GM23248 (cell line): ENCODE data around the gene TNFRSF11A. TPM values are rescaled to one million over a fixed set of nuclear protein-coding genes. Genes with fewer than 3 reads are reported as not detected.

ENCODE experiments used
- DNase-seq: peaks from one replicate; pipeline ENCODE4 v3.0.0-alpha.2; 2015
- H2AFZ ChIP-seq: fragments of 200-600 bp; sonication (generic); 2 replicates; pipeline ENCODE4 v1.6.1; 2016; ENCODE audit warnings: antibody characterized with exemption
- H3F3A ChIP-seq: fragments of 200-600 bp; sonication (generic); 2 replicates; pipeline ENCODE4 v1.6.1; 2016; ENCODE audit warnings: mild to moderate bottlenecking, antibody characterized with exemption, mixed run types; ENCODE audit not compliant: insufficient read depth
- H3K27ac ChIP-seq: fragments of 200-600 bp; sonication (generic); 2 replicates; pipeline ENCODE4 v1.5.1; 2016; ENCODE audit warnings: mild to moderate bottlenecking
- H3K27me3 ChIP-seq: fragments of 200-600 bp; sonication (generic); replicated peaks from 2 replicates; pipeline ENCODE4 v1.6.1; 2016; ENCODE audit warnings: mild to moderate bottlenecking; ENCODE audit not compliant: insufficient read depth
- H3K36me3 ChIP-seq: fragments of 200-600 bp; sonication (generic); 2 replicates; pipeline ENCODE4 v1.6.1; 2016; ENCODE audit warnings: low read depth, mild to moderate bottlenecking
- H3K4me1 ChIP-seq: fragments of 200-600 bp; sonication (generic); 2 replicates; pipeline ENCODE4 v1.6.1; 2016; ENCODE audit warnings: mild to moderate bottlenecking; ENCODE audit not compliant: insufficient read depth
- H3K4me2 ChIP-seq: fragments of 200-600 bp; sonication (generic); one replicate; pipeline ENCODE4 v1.6.1; 2016; ENCODE audit warnings: mild to moderate bottlenecking; ENCODE audit not compliant: unreplicated experiment
- H3K4me3 ChIP-seq: fragments of 200-600 bp; sonication (generic); 2 replicates; pipeline ENCODE4 v1.5.1; 2016; ENCODE audit warnings: mild to moderate bottlenecking
- H3K79me2 ChIP-seq: fragments of 200-600 bp; sonication (generic); 2 replicates; pipeline ENCODE4 v1.6.1; 2016; ENCODE audit warnings: mild to moderate bottlenecking; ENCODE audit not compliant: insufficient read depth
- H3K9ac ChIP-seq: fragments of 200-600 bp; sonication (generic); 2 replicates; pipeline ENCODE4 v1.6.1; 2016; ENCODE audit warnings: mild to moderate bottlenecking
- H3K9me2 ChIP-seq: fragments of 200-600 bp; sonication (generic); 2 replicates; pipeline ENCODE4 v1.6.1; 2016; ENCODE audit warnings: mixed run types, mild to moderate bottlenecking, moderate library complexity; ENCODE audit not compliant: insufficient read depth
- H3K9me3 ChIP-seq: fragments of 200-600 bp; sonication (generic); one replicate; pipeline ENCODE4 v1.6.1; 2017; ENCODE audit warnings: low read depth
- H4K20me1 ChIP-seq: fragments of 200-600 bp; sonication (generic); 2 replicates; pipeline ENCODE4 v1.6.0; 2016; ENCODE audit not compliant: insufficient read depth
- EZH2 ChIP-seq: fragments of 200-600 bp; sonication (generic); IDR thresholded peaks from 2 replicates; pipeline ENCODE4 v1.6.1; 2018; ENCODE audit warnings: antibody characterized with exemption, mild to moderate bottlenecking; ENCODE audit not compliant: insufficient read depth, poor library complexity, severe bottlenecking
- EZH2phosphoT487 ChIP-seq: fragments of 200-600 bp; sonication (generic); IDR thresholded peaks from 2 replicates; pipeline ENCODE4 v1.6.1; 2018; ENCODE audit warnings: antibody characterized with exemption, moderate library complexity, mild to moderate bottlenecking, low read depth; ENCODE audit not compliant: insufficient read depth
- WGBS, 2 experiments: methylation state at CpG; one replicate each; pipeline ENCODE4 v1.1.6; 2015 to 2017; ENCODE audit warnings: low lambda C conversion rate in 2 of 2, low coverage in 1 of 2; ENCODE audit errors: missing lambda C conversion rate in 2 of 2; 5-methylcytosine and 5-hydroxymethylcytosine counted together
- in situ Hi-C: fragments of 300-500 bp; cut with MboI; formaldehyde crosslinking; loops from 2 replicates; pipeline ENCODE4 v1.15.0; 2020
- polyA plus RNA-seq: library from polyadenylated mRNA; unstranded; fragments of >200 nt; fragmentation: Nextera tagmentation; extraction: Ambion mirVana; gene quantifications from 2 replicates; pipeline ENCODE4 v1.2.1, GENCODE V29; 2016
- total RNA-seq: library from RNA; depleted of rRNA; stranded (reverse); fragments of >200 nt; shearing (Covaris generic); gene quantifications from 2 replicates; pipeline ENCODE4 v1.2.3, GENCODE V29; 2014

Gene TNFRSF11A
- total and polyA plus RNA-seq, 2 experiments from 2014 or later = 0.09 to 0.22 TPM

DNA sequence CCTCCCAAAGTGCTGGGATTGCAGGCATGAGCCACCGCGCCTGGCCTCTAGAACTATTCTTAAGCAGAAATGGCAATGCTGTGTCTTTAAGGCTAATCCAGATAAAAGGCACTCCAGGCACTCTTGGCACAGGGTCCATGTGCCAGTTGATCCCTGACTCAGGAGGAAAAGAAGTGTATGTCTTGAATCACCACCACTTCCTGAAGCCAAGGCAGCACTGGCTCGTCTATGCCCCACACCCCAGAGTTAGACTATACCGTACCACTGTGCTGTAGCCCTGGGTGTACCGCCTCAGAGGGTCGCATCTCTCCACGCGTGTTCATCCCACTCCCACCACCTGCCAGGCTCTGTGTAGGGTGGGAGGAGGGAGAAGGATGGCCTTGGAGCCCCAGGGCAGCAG, 9.0 kb downstream of the TNFRSF11A start:
- TF ChIP-seq EZH2phosphoT487 (no peak), EZH2 (no peak)
- peak; percentile 79 for DNase-seq
- Histone ChIP-seq H3K27ac (no peak overlapping the region), H3K4me1 (peaks cover 16% of the 10 kb centered on the region), H3K4me3 (no peak overlapping the region), H2AFZ (no peak overlapping the region), H3K27me3 (no peaks in the 10 kb centered on the region), H4K20me1 (no peaks in the 10 kb centered on the region), H3K36me3 (no peaks in the 10 kb centered on the region), H3K9me2 (no peaks in the 10 kb centered on the region), H3K9ac (no peak overlapping the region), H3K79me2 (no peaks in the 10 kb centered on the region), H3K9me3 (no peaks in the 10 kb centered on the region), H3F3A (peaks cover 4% of the 10 kb centered on the region; the same call in 1 of the 2 replicates), H3K4me2 (no peak overlapping the region)
- in situ Hi-C loops = no loop called here
- 80 to 81% methylated on average over 8 of the region's 8 CpGs for WGBS, 2 experiments

DNA sequence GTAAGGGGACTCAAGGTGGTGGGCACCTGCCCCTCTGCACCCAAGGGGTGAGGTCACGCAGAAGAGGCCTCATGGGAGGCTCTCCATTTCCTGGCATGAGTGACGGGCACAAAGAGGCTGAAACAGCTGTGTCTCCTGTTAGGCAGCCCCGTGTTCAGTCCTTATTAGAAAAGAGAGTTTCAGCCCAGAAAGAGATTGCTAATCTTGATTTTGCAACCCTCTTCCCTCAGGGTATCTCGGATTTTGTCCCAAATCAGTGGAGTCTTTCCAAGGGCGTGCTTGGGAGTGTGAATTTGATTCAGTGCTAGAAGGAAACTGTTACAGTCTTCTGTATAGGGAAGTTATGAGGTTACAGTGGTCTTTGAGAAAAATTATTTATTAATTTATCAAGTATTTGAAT, 10.4 kb downstream of the TNFRSF11A start:
- Histone ChIP-seq H3K9ac (no peak overlapping the region), H3K79me2 (no peaks in the 10 kb centered on the region), H3K27me3 (no peaks in the 10 kb centered on the region), H3K9me3 (no peaks in the 10 kb centered on the region), H2AFZ (no peak overlapping the region), H3K4me3 (no peak overlapping the region), H3K4me2 (no peak overlapping the region), H3F3A (no peaks in the 10 kb centered on the region; the same call in 1 of the 2 replicates), H3K9me2 (no peaks in the 10 kb centered on the region), H4K20me1 (no peaks in the 10 kb centered on the region), H3K27ac (no peak overlapping the region), H3K4me1 (peaks cover 11% of the 10 kb centered on the region), H3K36me3 (no peaks in the 10 kb centered on the region)
- in situ Hi-C loops = no loop called here
- 94 to 95% methylated on average over 5 of the region's 5 CpGs for WGBS, 2 experiments
- TF ChIP-seq EZH2phosphoT487 = no peak
- TF ChIP-seq EZH2 = no peak
- no peak for DNase-seq

DNA sequence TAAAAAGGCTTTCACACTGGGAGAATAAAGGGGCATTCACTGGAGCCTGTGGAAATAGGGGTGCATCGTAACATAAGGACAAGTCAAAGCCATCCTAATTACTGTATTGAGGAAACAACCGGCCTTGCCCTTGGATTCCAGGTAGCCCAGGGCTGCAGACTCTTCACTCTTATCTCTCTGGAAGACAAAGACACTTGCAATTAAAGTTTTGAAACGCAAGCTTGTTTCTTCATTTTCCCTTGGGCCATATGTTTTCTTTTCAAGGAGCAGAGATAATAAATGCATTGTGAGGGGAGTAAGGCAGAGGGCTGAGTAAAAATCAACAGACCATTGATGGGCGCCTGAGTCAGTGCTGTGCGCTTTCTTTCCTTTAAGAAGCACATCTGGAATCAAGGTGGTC, 11.5 kb downstream of the TNFRSF11A start:
- no peak overlapping the region for H3K4me3 ChIP-seq
- no peak overlapping the region for H3K27ac ChIP-seq
- no peaks in the 10 kb centered on the region for H3K9me3 ChIP-seq
- H3K36me3 ChIP-seq = no peaks in the 10 kb centered on the region
- no peaks in the 10 kb centered on the region for H3K9me2 ChIP-seq
- H3K27me3 ChIP-seq = no peaks in the 10 kb centered on the region
- H3F3A ChIP-seq = no peaks in the 10 kb centered on the region; the same call in 1 of the 2 replicates
- DNase-seq = no peak
- H3K79me2 ChIP-seq = no peaks in the 10 kb centered on the region
- no peak overlapping the region for H2AFZ ChIP-seq
- H3K9ac ChIP-seq = no peak overlapping the region
- TF ChIP-seq EZH2 = no peak
- TF ChIP-seq EZH2phosphoT487 = no peak
- H3K4me1 ChIP-seq = peaks cover 11% of the 10 kb centered on the region
- H3K4me2 ChIP-seq = no peak overlapping the region
- 90 to 92% methylated on average over 5 of the region's 5 CpGs for WGBS, 2 experiments
- in situ Hi-C loops = no loop called here
- no peaks in the 10 kb centered on the region for H4K20me1 ChIP-seq

DNA sequence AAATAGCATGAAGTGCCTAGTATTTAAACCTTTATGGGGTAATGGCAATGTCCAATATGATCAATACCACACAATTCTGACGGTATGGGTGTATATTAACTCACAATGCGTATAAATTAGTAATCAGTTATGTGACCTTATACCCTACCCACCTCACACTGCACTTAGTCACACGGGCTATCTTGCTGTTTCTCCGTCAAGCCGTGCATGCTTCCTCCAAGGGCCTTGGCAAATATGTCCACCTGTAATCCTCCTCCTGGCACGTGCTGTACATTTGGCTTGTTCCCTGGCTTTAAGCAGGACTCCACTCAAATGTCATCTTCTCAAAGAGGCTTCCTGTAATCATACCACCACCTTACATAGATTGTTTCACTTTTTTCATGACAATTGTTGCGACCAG, 12.2 kb downstream of the TNFRSF11A start:
- H3K4me2 ChIP-seq = no peak overlapping the region
- no peak for DNase-seq
- H2AFZ ChIP-seq = no peak overlapping the region
- in situ Hi-C loops = no loop called here
- no peaks in the 10 kb centered on the region for H4K20me1 ChIP-seq
- H3K9me2 ChIP-seq = no peaks in the 10 kb centered on the region
- H3K9me3 ChIP-seq = no peaks in the 10 kb centered on the region
- peaks cover 11% of the 10 kb centered on the region for H3K4me1 ChIP-seq
- no peak overlapping the region for H3K27ac ChIP-seq
- TF ChIP-seq EZH2 (no peak), EZH2phosphoT487 (no peak)
- no peaks in the 10 kb centered on the region for H3K27me3 ChIP-seq
- H3K36me3 ChIP-seq = no peaks in the 10 kb centered on the region
- no peak overlapping the region for H3K9ac ChIP-seq
- H3K4me3 ChIP-seq = no peak overlapping the region
- 88 to 90% methylated on average over 7 of the region's 7 CpGs for WGBS, 2 experiments
- H3K79me2 ChIP-seq = no peaks in the 10 kb centered on the region
- H3F3A ChIP-seq = no peaks in the 10 kb centered on the region; the same call in 1 of the 2 replicates
